Hematopoietic multipotent progenitor cell treated with erythropoietin and hydrocortisone succinate and interleukin-3 and kit ligand, for 6 days (in vitro differentiated cells): ENCODE measurements around the gene MON1B.
"Not testable (repeated sequence)": the region's sequence is repeated elsewhere in the genome, so short reads cannot be mapped to it uniquely, and the experiment has no call there.

ENCODE experiments used
- DNase-seq: peaks from one replicate; pipeline ENCODE4 v3.0.0-alpha.2; 2015

MON1B gene

GRCh38 chr16:77199211-77199610, 8.2 kb downstream of the MON1B start, which contains the start of gene SYCE1L:
TSS of gene SYCE1L (plus strand) at chr16:77199408. CDS start at chr16:77199452, 44 bp downstream.
- DNase-seq, result no peak

DNA sequence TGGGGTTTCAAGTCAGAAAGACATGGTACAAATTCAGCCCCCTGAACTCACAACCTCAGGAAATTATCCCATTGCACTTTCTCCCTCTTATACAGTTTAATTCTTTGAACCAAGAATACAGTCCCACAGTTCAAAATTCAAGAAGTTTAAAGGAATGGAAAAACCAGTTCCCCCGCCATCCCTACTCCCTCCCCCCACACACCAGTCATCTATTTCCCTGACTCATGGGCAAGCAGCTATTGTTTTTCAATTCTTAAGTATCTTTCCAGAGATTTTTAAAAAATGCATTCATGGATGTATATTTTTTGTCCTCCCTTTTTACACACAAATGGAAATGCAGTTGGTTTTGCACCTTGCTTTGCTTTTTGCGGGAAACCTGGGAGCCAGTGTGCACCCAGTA, 15.5 kb downstream of the MON1B start:
- DNase-seq, result no peak

DNA sequence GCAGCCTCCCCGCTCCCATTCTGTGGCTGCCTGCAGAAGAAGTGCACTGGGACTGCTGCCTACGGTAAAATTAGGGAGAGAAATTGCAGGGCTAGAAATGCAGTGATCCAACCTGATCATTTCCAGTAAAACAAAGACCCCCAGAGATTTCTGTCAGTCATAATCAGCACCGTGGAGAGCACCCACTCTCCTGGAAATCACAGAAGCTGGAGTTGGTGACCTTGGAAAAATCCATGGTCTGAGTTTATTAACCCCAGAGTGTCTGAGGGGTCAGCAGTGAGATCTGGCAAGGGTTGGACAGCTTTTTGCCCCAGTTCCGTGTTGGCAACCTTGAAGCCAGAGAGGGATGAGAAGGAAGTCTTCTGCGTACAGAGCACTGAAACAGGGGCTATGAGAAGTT, 16.0 kb downstream of the MON1B start:
- DNase-seq, result no peak

DNA sequence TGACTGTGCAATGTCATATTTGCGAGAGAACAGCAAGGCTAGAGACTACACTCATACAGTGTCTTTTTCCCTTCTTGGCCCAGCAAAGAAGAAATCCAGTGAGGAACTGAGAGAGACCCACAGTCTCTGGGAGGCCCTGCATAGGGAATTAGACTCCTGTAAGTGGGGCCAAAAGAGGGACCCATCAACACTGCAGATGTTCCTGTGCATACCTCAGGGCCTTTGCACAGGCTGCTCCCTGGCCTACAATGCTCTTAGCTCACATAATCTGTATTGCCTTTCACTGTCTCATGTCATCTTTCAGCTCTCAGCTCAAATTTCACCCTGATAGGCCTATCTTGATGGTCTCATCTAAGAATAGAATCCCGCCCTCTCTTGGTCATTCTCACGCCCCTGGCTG, 17.4 kb downstream of the MON1B start:
- DNase-seq, result no peak

DNA sequence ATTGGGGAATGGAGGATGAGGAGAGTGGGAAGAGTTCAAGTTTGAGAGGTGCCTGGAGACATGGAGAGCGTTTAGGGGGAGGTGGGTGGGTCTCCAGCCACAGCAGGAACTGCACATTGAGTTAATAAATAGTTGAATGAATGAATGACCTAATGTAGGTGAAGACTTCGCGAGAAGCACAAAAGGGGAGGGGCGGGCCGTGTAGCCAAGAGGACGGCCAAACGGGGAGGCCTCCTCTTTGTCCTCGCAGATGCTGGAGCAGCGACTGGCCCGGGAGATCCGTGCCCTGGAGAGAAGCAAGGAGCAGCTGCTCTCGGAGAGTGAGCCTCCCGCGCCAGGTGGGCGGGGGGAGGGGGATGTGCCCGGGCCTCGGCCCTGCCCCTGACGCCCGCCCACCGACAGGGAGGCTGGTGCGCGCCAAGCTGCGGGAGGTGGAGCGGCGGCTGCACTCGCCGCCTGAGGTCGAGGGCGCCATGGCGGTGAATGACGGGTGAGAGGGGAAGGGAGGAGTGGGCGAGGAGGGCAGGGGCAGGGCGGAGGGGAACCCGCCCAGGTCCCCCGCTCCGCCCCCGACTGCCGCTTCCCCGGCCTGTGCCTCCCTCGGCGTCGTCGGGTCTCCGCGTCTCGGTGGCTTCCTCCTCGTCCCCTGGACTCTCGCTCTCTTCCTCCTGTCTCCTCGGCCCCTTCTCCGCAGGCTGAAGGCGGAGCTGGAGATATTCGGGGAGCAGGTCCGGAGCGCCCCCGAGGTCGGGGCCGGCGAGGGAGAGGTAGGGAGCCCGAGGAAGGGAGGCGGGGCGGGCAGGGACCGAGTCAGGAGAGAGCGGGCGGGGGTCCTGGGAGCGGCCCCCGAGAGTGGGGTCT, 21.1 kb downstream of the MON1B start:
- peak; percentile 57 for DNase-seq

DNA sequence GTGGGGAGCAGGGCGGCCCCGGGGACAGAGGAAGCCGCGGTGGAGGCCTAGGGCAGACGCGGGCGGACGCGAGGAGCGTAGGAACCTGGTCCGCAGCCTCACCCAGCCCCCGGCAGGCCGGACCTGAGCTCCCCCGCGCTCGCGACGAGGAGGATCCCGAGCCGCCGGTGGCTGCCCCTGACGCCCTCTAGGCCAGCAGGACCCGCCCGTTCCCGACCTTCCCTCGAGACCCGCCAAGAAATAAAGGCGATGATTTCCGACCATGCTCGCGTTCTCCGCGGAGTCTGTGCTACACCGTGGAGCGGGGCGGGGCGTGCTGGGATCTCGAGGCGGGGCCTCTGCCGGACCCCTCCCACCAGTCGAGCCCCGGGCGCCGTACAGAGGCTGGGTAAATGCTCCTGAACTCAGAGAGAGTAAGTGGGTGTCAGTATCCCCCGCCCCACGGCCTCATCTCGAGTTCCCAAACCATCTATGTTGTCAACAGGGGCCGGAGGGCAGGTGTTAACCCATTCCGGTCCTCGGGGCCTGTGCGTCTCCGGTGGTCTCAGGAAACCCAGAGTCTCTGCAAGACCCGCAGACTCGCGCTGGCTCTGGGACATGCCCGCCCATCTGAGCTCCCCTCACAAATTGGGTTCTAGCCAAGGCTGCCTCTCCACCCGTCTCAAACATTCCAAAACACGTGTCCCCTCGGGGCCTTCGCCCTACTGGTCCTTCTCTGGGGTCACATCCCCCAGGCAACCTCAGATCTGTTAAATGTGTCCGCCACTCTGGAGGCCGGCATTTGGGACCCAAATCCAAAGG, 22.0 kb downstream of the MON1B start:
- peak; percentile 66 for DNase-seq

- no peak for DNase-seq
Observed at GRCh38 chr16:77213542-77214106, 22.6 kb downstream of the MON1B start.

DNA sequence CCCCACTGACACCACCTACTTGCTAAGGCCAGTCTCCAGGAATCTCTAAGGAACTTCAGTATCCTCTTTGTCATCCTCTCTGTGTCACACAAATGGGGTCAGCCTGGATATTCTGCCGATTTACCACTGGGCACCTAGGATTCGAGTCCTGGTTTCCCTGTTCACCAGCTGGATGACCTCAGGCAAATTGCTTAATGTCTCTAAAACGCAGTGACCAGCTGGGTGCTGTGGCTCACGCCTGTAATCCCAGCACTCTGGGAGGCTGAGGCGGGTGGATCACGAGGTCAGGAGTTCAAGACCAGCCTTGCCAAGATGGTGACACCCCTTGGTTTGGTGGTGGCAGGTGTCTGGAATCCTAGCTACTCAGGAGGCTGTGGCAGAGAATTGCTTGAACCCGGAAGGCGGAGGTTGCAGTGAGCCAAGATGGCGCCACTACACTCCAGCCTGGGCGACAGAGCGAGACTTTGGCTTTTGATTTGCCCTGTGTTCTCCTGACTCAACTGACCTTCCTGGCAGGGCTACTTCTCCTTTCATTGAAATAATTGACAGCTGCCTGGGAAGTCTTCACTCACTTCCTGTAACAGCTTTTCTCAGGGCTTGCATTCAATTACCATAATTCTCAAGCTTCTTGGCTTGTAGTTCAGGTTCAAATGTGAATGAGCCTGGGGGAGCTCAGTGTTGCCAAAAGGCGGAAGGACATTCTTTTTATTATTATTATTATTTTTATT, 23.6 kb downstream of the MON1B start:
- DNase-seq, result no peak

DNA sequence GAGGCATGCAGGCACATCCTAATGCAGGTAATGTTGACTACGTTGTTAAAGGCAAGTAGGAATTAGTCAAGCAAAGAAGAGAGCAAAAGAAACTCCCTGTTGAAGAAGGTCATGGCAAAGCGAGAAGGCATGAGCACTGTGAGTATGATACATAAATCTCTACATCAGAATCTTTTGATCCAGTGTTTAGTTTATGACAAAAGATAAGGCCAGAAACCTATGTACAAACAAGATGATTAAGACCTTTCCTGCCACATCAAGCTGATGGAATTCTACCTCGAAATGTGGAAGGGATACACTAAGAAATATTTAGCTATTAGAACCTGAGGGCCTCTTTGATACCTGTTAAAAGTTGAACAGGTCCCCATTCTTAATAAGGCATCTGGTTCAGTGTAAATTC, 28.4 kb downstream of the MON1B start:
- DNase-seq, result no peak

DNA sequence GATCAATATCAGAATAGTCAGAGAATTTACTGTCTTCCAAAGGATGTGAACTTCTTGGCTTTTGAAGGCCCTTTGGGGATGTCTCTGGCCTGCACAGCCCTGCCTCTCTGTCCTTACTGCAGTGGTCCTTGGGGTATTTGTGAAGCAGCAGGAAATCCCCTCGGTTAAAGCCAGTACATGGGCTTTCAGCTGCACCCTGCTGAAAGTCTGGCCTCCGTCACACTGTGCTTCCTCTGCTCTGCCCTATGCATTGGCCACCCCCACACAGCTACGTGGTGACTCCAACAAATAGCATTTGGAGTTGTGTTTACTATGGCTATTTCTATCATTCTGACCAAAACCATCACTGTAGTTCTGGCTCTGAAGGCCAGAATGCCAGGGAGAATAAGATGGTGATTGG, 29.4 kb downstream of the MON1B start:
- DNase-seq, result no peak

- no peak for DNase-seq
Observed at GRCh38 chr16:77221482-77221881, 30.5 kb downstream of the MON1B start.

GRCh38 chr16:77223184-77223583, 32.2 kb downstream of the MON1B start:
- DNase-seq, result peak; percentile 65

DNA sequence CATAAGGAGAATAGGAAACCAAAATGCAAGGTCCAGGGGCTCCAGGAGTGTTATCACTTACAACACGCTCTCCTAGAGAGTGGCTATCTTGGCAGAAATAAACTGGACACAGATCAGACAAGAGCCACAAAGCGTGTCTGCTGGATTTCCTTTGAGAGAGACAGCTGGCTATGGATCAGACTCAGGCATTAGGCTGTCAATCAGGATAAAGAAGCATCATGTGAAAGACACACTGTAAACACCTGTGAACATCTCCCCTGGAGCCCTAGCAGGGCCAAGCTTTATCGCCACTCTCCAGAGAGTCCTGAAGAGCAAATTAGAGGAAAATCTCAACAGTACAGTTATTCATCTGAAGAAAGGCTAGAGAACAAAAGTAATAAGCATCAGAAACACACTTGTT, 34.2 kb downstream of the MON1B start:
- DNase-seq, result no peak

GRCh38 chr16:77227745-77228144, 36.8 kb downstream of the MON1B start:
- no peak for DNase-seq

- no peak for DNase-seq
Observed at GRCh38 chr16:77231047-77231446, 40.1 kb downstream of the MON1B start.

DNA sequence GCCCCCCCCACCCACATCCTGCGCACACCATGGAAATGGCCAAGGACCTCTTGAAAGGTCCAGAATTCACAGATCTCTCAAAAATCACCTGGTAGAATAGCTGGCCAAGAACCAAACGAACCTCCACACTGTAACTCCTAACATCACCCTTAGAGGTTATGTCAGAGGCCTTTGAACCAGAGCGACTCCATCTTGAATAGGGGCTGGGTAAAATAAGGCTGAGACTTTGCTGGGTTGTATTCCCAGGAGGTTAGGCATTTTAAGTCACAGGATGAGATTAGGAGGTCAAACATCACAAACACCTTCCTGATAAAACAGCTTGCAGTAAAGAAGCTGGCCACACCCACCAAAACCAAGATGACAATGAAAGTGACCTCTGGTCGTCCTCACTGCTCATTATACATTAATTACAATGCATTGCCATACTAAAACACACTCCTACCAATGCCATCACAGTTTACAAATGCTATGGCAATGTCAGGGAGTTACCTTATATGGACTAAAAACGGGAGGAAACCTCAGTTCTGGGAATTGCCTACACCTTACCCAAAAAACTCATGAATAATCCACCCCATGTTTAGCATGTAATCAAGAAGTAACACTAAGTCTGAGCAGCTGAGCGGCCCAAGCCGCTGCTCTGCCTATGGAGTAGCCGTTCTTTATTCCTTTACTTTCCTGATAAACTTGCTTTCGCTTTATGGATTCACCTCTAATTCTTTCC, 43.0 kb downstream of the MON1B start:
- no peak for DNase-seq

- no peak for DNase-seq
Observed at GRCh38 chr16:77234611-77235010, 43.6 kb downstream of the MON1B start.

DNA sequence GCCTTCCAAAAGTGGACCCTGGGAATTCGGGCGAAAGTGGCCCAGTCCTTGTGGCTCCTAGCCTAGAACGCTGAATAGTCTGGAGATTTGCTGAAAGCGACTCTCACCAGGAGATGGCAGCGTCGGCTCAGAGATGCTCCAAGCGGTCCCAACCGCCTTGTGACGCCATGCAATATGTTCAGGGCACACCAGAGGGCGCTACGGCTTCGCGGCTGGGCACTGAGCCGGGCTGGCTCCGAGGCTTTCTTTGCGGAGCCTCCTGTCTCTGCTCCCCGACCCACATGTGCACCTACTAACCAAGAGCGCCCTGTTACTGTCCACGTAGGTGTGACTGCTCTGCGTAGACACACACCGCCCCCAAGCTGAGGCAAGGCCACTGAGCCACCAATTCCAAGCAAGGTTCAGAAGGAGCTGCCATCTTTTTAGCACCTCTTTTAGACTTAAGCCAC, 45.1 kb downstream of the MON1B start:
- DNase-seq, result peak; percentile 93

DNA sequence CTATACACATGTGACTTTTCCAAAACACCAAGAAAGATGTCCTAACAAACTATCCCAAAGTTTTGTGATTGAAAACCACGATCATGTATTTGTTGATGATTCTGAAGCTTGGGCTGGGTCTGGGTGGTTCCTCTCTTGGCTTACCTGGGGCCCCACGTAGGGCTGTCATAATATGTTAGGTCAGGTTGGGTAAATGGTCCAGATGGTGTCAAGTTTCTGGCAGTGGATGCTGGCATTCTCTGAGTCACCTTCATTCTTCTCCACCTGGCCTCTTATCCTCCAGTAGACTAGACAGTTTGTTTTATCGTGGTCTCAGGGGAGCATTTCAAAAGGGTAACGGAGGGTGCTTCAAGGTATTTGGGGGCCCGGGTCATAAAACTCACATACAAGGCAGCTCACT, 47.6 kb downstream of the MON1B start:
- DNase-seq, result no peak

DNA sequence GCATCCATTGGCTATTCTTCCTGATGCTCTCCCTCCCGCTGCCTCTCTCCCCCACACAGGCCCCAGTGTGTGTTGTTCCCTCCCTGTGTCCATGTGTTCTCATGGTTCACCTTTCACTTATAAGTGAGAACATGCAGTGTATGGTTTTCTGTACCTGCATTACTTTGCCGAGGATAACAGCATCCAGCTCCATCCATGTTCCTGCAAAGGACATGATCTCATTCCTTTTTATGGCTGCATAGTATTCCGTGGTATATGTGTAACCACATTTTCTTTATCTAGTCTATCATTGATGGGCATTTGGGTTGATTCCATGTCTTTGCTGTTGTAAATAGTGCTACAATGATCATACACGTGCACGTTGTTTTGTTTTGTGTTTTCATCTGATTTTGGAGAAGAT, 51.5 kb downstream of the MON1B start:
- DNase-seq, result not testable (repeated sequence)

GRCh38 chr16:77246150-77246549, 55.2 kb downstream of the MON1B start:
- no peak for DNase-seq

GRCh38 chr16:77250400-77250799, 59.4 kb downstream of the MON1B start:
- no peak for DNase-seq
